HEK293 (cell line): Measurements from ENCODE around the gene AGMAT.

Experiments used
- YY1 ChIP-seq: fragments of 450-650 bp; formaldehyde crosslinking; IDR thresholded peaks from 2 replicates; pipeline ENCODE4 v1.5.1; 2018; ENCODE audit warnings: missing biosample characterization, missing genetic modification characterization
- ZNF121 ChIP-seq: fragments of 450-650 bp; formaldehyde crosslinking; IDR thresholded peaks from 2 replicates; pipeline ENCODE4 v1.5.1; 2016; ENCODE audit warnings: missing biosample characterization, missing genetic modification characterization
- ZNF555 ChIP-seq: fragments of 450-650 bp; formaldehyde crosslinking; conservative IDR thresholded peaks from 2 replicates; pipeline ENCODE4 v1.5.1; 2017; ENCODE audit warnings: missing biosample characterization, mild to moderate bottlenecking, missing genetic modification characterization, inconsistent platforms
- TF ChIP-seq, protein P1 (sequence below): fragments of 450-650 bp; formaldehyde crosslinking; IDR thresholded peaks from 2 replicates; pipeline ENCODE4 v1.5.1; 2016; ENCODE audit warnings: missing biosample characterization, missing genetic modification characterization

DNA sequence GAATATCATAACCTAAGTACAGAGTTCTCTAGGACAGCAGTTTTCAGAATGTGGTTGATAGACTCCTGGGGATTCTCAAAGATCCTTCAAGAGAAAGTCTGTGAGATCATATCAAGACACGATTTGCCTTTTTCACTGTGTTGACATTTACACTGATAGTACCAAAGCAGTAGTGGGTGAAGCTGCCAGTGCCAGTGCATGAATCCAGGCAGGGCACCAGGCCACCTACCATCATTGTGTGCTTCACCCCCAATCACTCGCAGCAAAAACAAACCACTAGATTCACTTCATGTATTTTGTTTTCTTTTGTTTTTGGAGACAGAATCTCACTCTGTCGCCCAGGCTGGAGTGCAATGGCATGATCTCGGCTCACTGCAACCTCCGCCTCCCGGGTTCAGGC lies 34.3 kb downstream of the AGMAT start:
- TF ChIP-seq ZNF121 (tag by site-specific recombination) (no peak), YY1 (tag by site-specific recombination) (no peak), ZNF555 (tag by site-specific recombination) (no peak)
- TF ChIP-seq, protein P1, sequence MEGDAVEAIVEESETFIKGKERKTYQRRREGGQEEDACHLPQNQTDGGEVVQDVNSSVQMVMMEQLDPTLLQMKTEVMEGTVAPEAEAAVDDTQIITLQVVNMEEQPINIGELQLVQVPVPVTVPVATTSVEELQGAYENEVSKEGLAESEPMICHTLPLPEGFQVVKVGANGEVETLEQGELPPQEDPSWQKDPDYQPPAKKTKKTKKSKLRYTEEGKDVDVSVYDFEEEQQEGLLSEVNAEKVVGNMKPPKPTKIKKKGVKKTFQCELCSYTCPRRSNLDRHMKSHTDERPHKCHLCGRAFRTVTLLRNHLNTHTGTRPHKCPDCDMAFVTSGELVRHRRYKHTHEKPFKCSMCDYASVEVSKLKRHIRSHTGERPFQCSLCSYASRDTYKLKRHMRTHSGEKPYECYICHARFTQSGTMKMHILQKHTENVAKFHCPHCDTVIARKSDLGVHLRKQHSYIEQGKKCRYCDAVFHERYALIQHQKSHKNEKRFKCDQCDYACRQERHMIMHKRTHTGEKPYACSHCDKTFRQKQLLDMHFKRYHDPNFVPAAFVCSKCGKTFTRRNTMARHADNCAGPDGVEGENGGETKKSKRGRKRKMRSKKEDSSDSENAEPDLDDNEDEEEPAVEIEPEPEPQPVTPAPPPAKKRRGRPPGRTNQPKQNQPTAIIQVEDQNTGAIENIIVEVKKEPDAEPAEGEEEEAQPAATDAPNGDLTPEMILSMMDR (tag by site-specific recombination), result no peak
